HL-60/S4 (cell line): Measurements from ENCODE around the gene VSTM2B.

Experiments
- in situ Hi-C: fragments of 300-500 bp; cut with MboI; formaldehyde crosslinking; loops from 2 replicates; pipeline ENCODE4 v1.14.3; 2022; ENCODE audit warnings: low sequenced_read_pairs

Gene VSTM2B

DNA sequence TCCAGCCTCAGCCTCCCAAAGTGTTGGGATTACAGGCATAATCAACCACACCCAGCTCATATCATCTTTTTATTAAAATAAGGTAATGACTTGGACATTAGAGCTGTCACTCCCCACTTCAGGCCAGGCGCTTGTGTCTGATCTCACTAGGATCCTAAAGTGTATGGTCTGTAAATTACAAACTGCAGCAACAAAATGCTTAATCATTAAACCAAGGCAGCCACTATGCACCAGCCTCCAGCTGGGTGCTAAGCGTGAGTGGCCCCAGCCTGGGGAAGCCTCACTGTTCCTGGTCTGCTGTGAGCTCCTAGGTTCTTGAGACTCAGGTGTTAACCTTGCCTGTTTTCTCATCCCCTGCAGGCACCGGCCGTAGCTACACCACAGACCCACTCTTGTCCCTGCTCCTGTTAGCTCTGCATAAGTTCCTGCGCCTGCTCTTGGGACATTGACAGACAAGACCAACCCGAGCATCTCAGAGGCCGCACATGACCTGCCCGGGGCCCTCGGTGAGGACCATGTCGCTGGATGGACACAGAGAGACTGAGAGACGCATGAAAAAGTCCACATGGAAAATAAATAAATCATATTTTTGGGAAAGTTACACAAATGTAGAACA is 37.8 kb downstream of the VSTM2B start:
- in situ Hi-C loops: no loop called here

DNA sequence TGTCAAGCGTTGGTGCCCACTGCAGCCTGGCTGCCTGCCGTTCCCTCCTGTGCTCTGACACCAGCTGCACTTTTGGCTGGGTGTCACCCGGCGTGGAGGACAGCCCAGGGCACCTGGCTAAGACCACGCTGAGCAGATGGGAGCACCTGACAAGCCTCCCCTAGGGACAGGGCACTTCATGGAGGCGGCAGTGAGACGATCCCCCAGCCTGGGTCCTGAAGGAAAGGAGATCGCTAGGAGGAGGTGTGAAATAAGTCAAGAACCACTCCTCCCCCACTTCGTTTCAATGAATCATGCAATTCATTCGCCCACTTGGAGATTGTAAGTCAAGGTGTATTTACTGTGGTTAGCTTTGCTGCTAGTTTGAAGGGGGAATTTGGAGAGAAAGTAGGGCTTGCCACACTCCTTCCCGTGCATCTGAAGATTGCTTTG is 38.8 kb downstream of the VSTM2B start:
- in situ Hi-C loops: no loop called here

DNA sequence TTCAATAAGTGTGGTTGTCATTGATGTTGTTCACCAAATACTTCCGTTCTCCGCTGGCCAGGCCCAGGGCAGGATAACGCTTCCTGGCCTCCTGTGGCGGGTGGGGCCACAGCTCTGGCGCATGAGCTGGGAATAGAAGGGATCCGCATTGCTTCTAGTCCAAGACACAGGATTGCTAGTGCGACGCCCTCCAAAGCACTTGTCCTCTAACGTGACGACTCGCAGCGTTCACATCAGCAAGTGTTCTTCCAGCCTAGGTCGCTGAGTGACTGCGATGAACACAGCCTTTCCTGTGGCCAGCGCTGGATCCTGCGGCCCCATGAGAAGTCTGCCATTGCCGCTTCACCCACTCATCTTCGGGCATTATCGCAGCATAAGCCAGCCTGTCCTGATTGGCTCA is 39.4 kb downstream of the VSTM2B start:
- in situ Hi-C loops: no loop called here

DNA sequence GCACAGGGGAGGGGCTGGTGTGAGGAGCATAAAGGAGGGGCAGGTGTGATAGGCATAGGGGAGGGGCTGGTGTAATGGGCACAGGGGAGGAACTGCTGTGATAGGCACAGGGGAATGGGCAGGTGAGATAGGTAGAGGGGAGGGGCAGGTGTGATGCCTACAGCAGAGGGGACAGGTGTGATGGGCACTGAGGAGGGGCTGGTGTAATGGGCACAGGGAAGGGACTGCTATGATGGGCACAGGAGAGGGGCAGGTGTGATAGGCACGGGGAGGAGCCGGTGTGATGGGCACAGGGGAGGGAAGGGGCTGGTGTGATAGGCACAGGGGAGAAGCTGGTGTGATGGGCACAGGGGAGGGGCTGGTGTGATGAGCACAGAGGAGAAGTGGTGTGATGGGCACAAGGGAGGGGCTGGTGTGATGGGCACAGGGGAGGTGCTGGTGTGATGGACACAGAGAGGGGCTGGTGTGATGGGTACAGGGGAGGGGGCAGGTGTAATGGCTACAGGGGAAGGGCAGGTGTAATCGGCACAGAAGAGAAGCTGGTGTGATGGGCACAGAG is 40.8 kb downstream of the VSTM2B start:
- in situ Hi-C loops: no loop called here

DNA sequence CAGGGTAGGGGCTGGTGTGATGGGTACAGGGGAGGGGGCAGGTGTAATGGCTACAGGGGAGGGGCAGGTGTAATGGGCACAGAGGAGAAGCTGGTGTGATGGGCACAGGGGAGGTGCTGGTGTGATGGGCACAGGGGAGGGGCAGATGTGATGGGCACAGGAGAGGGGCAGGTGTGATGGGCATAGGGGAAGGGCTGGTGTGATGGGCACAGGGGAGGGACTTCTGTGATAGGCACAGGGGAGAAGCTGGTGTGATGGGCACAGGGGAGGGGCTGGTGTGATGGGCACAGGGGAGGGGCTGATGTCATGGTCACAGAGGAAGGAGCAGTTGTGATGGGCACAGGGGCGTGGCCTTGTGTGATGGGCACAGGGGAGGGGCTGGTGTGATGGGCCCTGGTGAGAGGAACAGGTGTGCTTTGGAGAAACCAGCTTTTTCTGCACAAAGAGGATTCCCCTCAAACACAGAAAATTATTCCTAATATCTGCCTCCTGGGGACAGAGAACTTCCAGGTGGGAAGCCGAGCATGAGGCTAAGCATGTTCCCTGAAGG is 41.6 kb downstream of the VSTM2B start:
- in situ Hi-C loops: no loop called here

DNA sequence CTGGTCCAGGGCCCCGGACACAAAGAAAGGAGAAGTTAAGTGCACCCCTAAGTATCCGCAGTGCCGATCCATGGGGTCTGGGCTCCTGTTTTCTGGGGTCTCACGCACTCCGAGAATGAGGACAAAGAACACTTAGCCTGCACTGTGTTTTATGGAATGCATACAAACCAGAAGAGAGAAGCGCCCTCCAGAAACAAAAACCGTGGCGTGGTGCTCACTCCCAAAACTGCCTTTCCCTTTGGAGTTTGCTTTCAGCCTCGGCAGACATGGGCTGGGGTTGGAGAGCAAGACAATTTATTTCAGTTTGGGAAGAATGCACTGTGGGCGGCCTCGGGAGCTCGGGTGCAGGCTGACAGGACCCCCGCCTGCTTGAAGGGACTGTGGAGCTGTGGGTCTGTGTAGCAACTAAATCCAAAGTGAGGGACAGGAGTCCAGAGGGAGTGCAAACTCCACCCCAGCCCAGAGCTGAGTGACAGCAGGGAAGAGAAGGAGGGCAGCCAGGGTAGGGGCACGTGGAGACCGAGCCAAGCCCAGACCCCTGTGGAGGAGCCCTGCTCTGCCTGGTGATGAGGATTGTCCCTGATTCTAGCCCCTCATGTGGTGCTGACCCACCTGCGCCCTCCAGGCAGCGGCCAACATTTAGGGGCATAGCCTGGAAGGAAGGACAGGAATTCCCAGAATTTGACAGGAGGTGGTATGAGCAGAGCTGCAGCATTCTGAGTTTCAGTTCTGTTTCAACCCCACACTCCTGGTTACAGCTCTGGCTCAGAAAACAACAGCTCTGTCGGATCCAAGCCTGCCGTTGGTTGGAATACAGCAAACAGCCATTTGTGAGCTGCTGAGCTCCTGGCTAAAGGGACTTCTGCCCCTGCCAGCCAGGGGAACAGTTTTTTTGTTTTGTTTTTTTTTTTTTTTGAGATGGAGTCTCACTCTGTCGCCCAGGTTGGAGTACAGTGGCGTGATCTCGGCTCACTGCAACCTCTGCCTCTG is 42.5 kb downstream of the VSTM2B start:
- in situ Hi-C loops: no loop called here

DNA sequence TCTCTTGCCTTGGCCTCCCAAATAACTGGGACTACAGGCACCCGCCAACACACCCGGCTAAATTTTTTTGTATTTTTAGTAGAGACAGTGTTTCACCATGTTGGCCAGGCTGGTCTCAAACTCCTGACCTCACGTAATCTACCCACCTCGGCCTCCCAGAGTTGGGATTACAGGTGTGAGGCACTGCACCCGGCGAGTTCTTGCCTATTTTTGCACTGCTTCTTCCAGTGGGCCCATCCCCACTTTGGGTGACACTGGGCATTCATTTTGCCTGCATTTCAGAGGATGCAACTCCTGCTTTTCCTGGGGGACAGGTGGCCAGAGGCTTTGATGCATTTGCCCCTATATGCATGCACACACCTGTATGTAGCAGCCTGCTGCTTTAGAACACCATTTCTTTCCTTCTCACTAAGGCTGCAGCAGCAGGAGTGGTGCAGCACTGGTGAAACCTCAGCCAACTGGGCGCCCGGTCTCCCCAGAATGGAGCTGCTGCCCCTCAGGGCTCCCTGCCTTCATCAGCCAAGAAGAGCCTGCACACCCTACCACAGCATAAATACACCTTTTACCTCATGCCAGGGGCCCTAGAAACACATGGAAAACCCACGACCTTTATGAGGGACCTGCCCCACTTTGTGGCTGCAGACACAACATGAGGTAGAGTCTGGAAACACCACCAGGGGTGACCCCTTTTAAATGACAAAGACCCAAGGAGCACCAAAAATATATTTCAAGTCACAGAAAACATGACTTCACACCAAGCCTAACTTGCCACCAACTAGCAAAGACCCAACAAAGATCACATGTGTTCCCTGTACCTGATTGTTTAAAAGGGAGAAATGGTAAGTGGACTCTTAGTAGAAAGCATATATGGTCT is 43.5 kb downstream of the VSTM2B start:
- in situ Hi-C loops: no loop called here

DNA sequence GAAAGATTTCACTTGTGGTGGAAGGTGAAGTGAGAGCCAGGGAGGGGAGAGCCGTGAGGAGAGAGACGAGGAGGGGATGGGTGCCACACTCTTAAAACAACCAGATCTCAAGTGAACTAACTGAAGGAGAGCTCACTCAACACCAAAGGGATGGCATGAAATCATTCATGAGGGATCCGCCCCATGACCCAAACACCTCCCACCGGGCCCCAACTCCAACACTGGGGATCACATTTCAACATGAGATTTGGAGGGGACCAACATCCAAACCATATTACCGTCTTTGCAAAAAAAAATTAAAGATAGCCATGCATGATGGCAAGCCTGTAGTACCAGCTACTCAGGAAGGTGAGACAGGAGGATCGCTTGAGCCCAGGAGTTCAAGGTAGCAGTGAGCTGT is 45.4 kb downstream of the VSTM2B start:
- in situ Hi-C loops: no loop called here

DNA sequence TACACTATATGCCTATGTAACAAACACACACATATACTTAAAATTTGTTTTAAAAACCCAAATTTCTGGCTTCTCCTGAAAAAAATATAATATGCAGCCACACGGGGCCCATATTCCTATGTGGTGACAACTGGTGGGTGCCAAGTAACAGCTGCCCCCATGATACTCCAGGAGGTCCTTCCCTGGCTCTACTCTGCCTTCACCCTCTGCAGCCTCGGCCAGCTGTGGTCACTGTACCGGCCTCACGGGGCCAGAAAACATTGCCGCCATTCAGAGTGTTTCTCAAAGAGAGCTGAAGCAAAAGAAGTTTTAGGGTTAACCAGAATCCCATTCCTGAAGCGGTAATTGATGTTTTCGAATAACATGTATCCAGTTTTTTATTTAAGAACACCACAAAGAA is 47.7 kb downstream of the VSTM2B start:
- in situ Hi-C loops: no loop called here

DNA sequence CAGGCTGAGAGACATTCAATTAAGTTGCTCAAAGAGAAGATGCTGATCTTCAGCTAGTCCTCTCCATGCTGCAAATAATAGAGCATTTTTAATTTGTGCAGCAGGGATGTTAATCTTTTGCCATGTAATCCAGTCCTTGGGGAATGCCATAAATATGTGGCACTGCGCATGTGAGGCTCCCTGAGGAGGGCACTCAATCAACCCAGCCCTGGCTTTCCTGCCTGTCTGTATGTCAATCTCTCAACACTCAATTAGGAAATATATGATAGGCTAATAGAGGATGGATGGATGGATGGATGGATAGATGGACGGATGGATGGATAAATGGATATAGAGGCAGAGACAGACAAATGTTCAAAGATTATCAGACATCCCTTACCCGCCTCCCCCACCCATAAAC is 48.7 kb downstream of the VSTM2B start:
- in situ Hi-C loops: no loop called here

DNA sequence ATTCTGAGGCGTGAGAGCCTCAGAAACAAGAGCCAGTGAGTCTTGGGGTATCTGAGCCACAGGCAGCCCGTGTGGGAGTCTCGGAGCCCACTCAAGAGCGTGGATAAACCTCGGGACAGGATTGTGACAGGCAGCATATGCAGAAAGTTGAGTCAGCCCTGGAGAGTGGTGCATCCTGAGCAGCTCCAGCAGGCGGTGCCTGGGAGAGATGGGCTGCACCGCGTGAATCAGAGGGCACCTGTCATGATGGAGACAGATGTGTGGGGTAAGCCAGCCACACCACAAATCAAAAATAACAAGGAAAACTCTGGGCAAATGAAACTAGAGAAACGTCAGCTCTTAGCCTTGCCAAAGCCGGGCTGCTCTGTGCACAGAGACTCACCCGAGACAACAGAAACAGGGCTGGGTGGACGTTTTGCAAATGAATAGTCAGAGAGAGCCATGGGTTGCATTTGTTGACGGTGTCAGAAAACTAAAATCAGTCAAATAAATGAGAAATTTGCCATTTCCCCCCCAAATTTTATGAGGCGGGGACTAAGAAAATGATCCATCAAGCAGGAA is 50.3 kb downstream of the VSTM2B start:
- in situ Hi-C loops: no loop called here

DNA sequence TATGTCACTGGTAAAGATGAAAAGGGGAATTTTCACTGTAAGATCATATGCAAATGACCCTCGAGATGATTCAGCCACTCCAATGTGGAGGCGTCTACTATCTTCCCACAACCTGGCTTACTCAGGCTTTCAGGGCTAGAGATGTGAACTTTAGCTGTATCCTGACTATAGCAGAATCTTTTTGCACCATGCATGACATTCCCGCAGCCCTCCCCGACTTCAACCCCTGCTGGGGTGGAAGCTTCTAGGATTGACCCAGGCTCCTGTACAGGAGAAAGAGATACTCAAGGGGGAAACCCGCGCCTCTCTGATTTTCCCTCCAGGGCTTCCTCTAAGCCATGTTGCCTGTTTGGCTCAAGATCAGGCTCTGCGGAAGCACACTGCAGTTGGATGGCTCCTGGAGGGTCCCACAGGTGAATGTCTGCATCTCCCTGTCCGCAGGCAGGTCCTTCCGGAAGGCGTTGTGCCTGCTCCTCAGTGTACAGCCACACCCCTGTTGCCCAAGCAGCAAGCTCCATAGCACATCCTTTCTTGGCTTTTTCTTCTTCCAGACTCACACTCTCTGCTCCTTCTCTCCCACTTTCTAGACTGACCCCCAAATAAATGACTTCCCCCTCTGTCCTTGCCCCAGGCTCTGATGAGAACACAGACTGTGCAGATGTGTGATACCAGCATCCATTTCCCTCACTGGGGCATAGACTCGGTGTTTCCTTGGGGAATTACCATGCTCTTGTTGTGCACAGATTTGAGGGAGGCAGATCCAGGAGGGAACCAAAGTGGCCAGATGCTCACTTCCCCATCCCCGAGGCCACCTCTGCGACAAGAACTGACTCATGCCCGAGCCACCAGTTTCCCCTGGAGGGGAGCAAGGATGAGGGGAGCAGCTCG is 51.2 kb downstream of the VSTM2B start:
- in situ Hi-C loops: no loop called here

DNA sequence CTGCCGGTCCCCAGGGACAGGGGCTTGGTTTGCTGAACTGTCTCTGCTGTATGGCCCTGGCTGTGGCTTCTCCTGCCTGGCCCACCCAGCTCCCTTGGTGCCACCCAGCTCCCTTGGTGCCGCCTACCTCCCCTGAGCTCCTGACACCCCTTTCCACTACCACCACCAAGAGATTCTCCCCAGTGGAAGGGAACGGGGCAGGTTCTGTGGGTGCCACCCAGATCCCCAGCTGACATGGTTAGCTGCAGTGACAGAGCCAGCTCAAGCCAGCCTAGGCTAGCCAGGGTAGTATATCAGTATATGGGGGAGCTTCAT is 51.8 kb downstream of the VSTM2B start:
- in situ Hi-C loops: no loop called here

DNA sequence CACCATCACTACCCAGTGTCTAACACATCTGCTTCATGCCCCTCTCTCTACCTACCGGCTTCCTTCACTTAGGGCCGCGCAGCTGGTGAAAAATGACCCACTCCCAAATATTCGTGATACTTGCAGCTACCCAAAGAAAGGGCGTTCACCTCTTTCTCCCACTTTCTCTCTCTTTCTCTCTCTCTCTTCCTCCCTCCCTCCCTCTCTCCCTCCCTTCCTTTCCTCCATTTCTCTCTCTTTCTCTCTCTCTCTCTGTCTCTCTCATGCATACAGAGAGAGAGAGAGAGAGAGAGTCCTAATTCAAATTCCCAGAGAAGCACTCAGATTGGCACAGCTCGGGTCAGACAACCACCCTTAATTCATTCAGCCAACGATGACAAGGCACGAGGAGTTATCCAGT is 52.6 kb downstream of the VSTM2B start:
- in situ Hi-C loops: no loop called here

DNA sequence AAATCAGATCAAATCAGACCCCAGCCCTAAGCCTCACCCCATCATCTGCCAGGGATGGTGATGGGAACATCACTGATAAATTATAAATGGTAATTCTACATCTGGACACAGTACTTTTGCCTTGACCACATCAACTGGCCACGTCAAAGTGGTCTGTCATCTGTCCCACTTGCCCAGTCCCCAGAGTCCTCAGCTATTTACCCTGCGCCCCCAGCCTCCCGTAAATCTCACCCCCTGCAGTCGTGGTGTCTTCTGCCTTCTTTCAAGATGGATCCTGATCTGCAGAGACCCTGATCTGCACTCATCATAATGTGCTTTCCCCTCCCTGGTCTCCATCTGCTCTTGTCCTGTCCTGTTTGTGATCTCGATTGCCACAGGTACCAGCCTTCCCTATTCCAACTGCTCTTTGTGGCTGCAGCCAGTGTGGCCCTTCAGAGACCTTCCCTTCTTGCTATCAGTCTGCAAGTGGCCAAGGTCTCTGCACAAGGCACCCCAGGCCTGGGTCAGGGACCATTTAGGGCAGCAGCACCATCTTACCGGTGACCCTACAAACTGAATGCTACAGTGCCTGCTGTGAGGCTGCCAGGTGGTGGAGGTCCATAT is 53.6 kb downstream of the VSTM2B start:
- in situ Hi-C loops: no loop called here

DNA sequence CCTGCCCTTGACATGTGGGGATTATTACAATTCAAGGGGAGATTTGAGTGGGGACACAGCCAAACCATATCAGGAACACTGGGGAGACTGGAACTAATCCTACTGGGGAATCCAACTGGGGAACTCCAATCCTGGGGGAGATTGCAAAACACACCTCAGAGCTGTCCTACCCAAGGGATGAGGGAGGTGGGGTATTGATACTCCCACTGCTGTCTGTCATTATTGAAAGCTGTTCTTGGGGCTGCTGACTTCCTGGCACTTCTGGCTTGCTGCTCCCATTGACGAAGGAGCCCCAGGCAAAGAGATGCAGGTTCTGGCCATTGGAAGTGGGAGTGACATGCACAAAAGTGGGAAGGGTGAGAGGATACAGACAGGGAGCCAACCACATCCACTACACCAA is 55.6 kb downstream of the VSTM2B start:
- in situ Hi-C loops: no loop called here

DNA sequence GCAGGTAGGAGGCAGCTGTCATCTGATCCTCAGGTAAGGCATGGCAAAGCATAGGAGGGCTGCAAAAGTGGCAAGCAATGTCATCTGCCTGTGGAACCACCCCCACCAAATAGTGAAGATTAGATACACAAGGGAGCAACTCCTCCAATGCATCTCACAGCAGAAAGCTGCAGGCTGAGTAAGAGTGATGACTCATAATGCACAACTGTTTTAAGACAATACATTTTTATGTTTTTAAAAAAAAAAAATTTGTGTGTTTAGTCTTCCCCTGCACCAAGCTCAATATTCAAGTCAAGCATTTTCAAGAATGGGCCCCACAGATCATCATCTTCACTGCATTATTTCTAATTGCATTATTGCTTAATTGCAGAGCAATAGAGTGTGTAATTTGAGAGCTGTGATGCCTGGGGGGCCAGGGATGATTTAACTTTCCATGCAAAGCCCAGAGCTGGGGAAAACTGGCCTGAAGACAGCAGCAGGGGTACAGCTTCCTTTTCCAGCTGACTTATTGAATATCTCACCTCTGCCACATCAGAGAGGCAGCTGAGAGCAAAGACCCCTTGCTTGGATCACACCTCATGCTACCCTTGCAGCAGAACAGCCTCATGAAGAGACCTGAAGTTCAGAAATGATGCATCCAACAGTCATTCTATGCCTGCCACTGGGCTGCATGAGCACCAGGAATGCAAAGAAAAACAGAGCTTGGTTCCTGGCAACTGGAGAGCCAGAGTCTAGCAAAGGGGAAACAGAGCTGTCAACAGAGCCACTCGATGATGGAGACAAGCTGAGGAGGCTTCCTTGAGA is 57.6 kb downstream of the VSTM2B start:
- in situ Hi-C loops: no loop called here

DNA sequence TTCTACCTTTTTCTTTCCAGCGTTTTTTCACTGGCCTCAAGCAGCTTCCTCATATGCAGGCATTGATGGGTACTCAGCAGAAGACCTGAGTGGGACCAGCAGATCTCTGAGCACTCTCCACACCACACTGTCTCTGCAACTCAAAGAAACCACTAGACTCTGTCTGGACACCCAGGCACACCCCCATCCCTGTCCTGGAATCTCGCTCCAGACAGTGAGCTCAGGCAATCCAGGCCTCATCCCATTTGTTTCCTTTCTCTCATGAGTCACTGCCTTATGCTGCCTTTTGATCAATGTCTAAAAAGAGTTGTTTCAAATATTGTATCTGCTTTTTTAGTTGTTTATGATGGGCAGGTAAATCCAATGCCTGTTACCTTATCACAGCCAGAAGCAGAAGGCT is 60.6 kb downstream of the VSTM2B start:
- in situ Hi-C loops: no loop called here
